ENCODE data around the gene AP1M1. TPM values are rescaled to one million over a fixed set of nuclear protein-coding genes. Genes with fewer than 3 reads are reported as not detected.

Gene AP1M1
- total RNA-seq, 1 experiment from 2014 or later: 45.9 TPM

Small RNA genes within 50 kb of the gene (small RNA-seq; reads per million reads assigned to genes)
- gene RF00017: 0 reads per million in 2 experiments

Other genes starting within 250 kb of the AP1M1 start
- gene OR10H4, start 248.9 kb upstream of the AP1M1 start, total RNA-seq (2014; rRNA removed; shearing (Covaris generic)): not detected in 2 replicates
- gene TPM4, start 121.4 kb upstream of the AP1M1 start, total RNA-seq (2014; rRNA removed; shearing (Covaris generic)): 194 and 197 TPM in 2 replicates
- 26.7 and 28.4 TPM in 2 replicates for gene RAB8A, start 86.0 kb upstream of the AP1M1 start, total RNA-seq (2014; rRNA removed; shearing (Covaris generic))
- gene HSH2D, start 54.2 kb upstream of the AP1M1 start, total RNA-seq (2014; rRNA removed; shearing (Covaris generic)): not detected in 2 replicates
- gene CIB3, start 24.4 kb upstream of the AP1M1 start, total RNA-seq (2014; rRNA removed; shearing (Covaris generic)): not detected in 2 replicates
- gene FAM32A, start 12.5 kb upstream of the AP1M1 start, total RNA-seq (2014; rRNA removed; shearing (Covaris generic)): 78.3 and 95.1 TPM in 2 replicates
- gene KLF2, start 126.9 kb downstream of the AP1M1 start, total RNA-seq (2014; rRNA removed; shearing (Covaris generic)): 1.5 and 2.5 TPM in 2 replicates